Fibroblast of lung (primary cell): ENCODE results near the gene CLCA4.

Experiments
- EZH2 ChIP-seq: IDR thresholded peaks from 2 replicates; pipeline ENCODE4 v1.5.1; 2012; ENCODE audit warnings: low read length, control low read depth, mild to moderate bottlenecking; ENCODE audit errors: missing control alignments
- TF ChIP-seq, protein P1 (sequence below), 2 donors: IDR thresholded peaks in 1 of 2; conservative IDR thresholded peaks in 1 of 2; 1 replicate in 1 of 2; 2 replicates in 1 of 2; pipeline ENCODE4 v1.5.1; 2011 to 2012; ENCODE audit warnings: low read length in 2 of 2, control low read depth in 1 of 2, inconsistent platforms in 1 of 2, low read depth in 1 of 2, mild to moderate bottlenecking in 1 of 2

DNA sequence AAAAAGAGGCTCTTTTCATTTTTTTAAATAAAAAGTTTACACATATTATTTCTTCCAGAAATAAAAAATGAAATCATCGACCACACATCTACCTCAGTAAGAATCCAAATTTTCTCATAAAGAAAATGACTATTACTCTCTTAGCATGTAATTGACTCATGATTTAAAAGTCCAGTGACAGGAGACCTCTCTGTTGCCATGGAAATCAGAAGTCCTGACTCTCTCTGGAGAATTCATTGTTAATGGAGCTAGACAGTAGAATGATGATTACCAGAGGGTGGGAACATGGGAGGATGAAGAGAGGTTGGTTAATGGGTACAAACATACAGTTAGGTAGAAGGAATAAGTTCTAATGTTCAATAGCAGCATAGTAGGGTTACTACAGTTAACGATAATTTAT is 5.0 kb upstream of the CLCA4 start:
- TF ChIP-seq, protein P1, sequence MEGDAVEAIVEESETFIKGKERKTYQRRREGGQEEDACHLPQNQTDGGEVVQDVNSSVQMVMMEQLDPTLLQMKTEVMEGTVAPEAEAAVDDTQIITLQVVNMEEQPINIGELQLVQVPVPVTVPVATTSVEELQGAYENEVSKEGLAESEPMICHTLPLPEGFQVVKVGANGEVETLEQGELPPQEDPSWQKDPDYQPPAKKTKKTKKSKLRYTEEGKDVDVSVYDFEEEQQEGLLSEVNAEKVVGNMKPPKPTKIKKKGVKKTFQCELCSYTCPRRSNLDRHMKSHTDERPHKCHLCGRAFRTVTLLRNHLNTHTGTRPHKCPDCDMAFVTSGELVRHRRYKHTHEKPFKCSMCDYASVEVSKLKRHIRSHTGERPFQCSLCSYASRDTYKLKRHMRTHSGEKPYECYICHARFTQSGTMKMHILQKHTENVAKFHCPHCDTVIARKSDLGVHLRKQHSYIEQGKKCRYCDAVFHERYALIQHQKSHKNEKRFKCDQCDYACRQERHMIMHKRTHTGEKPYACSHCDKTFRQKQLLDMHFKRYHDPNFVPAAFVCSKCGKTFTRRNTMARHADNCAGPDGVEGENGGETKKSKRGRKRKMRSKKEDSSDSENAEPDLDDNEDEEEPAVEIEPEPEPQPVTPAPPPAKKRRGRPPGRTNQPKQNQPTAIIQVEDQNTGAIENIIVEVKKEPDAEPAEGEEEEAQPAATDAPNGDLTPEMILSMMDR (conservative IDR thresholded peaks at IDR 0.05 in 1 of 2, IDR thresholded peaks at IDR 0.05 in 1 of 2; ENCODE audit: low read depth in 1 of 2, low read length in 2 of 2), result no peak
- no peak for TF ChIP-seq EZH2
